H1 (cell line): ENCODE measurements around the gene NTN1. TPM values are rescaled to one million over a fixed set of nuclear protein-coding genes. Genes with fewer than 3 reads are reported as not detected.

Experiments
- CTCF ChIA-PET: fragments of 300-600 bp; sonication (Branson Sonifier 250); formaldehyde crosslinking; loops from one replicate; lab custom pipeline; 2021; ENCODE audit not compliant: partially characterized antibody; lab: Charles Lee
- POLR2A ChIA-PET: fragments of 300-600 bp; sonication (Branson Sonifier 250); formaldehyde crosslinking; loops from one replicate; lab custom pipeline; 2021; ENCODE audit warnings: inconsistent platforms; ENCODE audit not compliant: partially characterized antibody; lab: Charles Lee
- DNase-seq, 2 experiments: peaks; one replicate each; pipeline versions ENCODE4 v3.0.0 to v3.0.0-alpha.2; 2010 to 2022; ENCODE audit warnings: low spot score in 2 of 2, low read depth in 1 of 2, mixed read lengths in 1 of 2
- FAIRE-seq: peaks from 2 replicates; lab custom pipeline; 2011; peaks lifted over from hg19 to GRCh38; lab: Jason Lieb, UNC
- H2AFZ ChIP-seq: 2 replicates; pipeline ENCODE4 v1.8.1; 2012; ENCODE audit warnings: low read length, inconsistent platforms
- H2AK5ac ChIP-seq: 2 replicates; pipeline ENCODE4 v1.6.1; 2013; ENCODE audit warnings: low read depth, low read length
- H2BK120ac ChIP-seq: replicated peaks from 2 replicates; pipeline ENCODE3; 2013; ENCODE audit warnings: low read depth, low read length, inconsistent platforms
- H2BK12ac ChIP-seq: 2 replicates; pipeline ENCODE4 v1.6.1; 2013; ENCODE audit warnings: low read depth, low read length
- H2BK15ac ChIP-seq: 2 replicates; pipeline ENCODE4 v1.6.1; 2013; ENCODE audit warnings: low read length
- H2BK20ac ChIP-seq: 2 replicates; pipeline ENCODE4 v1.6.1; 2013; ENCODE audit warnings: low read length
- H2BK5ac ChIP-seq: 2 replicates; pipeline ENCODE4 v1.6.1; 2013; ENCODE audit warnings: low read depth, low read length
- H3K14ac ChIP-seq: 2 replicates; pipeline ENCODE4 v1.6.1; 2013; ENCODE audit warnings: inconsistent platforms; ENCODE audit not compliant: insufficient read length
- H3K18ac ChIP-seq: 2 replicates; pipeline ENCODE4 v1.6.1; 2013; ENCODE audit warnings: low read length; ENCODE audit errors: extremely low read depth
- H3K23ac ChIP-seq: 2 replicates; pipeline ENCODE4 v1.6.1; 2013; ENCODE audit warnings: inconsistent platforms; ENCODE audit not compliant: insufficient read length
- H3K23me2 ChIP-seq: 2 replicates; pipeline ENCODE4 v1.6.1; 2013; ENCODE audit warnings: low read depth, low read length
- H3K27ac ChIP-seq: 2 replicates; pipeline ENCODE4 v1.6.1; 2011; ENCODE audit warnings: low read depth, low read length, inconsistent platforms
- H3K27me3 ChIP-seq, 4 experiments: replicated peaks in 1 of 4; 1 replicate in 1 of 4; 2 replicates in 3 of 4; pipeline versions ENCODE4 v1.6.1 to v1.8.1; 2011 to 2013; ENCODE audit warnings: low read length in 3 of 4, mild to moderate bottlenecking in 3 of 4, inconsistent platforms in 2 of 4, mixed read lengths in 2 of 4, moderate library complexity in 1 of 4; ENCODE audit not compliant: control insufficient read depth in 3 of 4, insufficient read depth in 3 of 4; ENCODE audit errors: extremely low read depth in 1 of 4
- H3K36me3 ChIP-seq, 4 experiments: 2 replicates each; pipeline versions ENCODE4 v1.6.1 to v1.8.1; 2011 to 2013; ENCODE audit warnings: mild to moderate bottlenecking in 4 of 4, low read length in 3 of 4, moderate library complexity in 2 of 4, control low read depth in 1 of 4, inconsistent platforms in 1 of 4; ENCODE audit not compliant: insufficient read depth in 4 of 4, control insufficient read depth in 2 of 4
- H3K4ac ChIP-seq: replicated peaks from 2 replicates; pipeline ENCODE3; 2013; ENCODE audit warnings: low read length, low read depth, mixed read lengths, inconsistent platforms; ENCODE audit not compliant: insufficient read length
- H3K4me1 ChIP-seq, 4 experiments: replicated peaks in 1 of 4; 1 replicate in 1 of 4; 2 replicates in 3 of 4; pipeline versions ENCODE4 v1.6.1 to v1.8.1; 2011 to 2013; ENCODE audit warnings: low read length in 3 of 4, inconsistent platforms in 2 of 4, mixed read lengths in 1 of 4; ENCODE audit not compliant: insufficient read depth in 4 of 4, control insufficient read depth in 3 of 4
- H3K4me2 ChIP-seq, 2 experiments: 2 replicates each; pipeline versions ENCODE4 v1.6.1 to v1.8.1; 2011 to 2013; ENCODE audit warnings: low read depth in 2 of 2, low read length in 2 of 2, control low read depth in 1 of 2, inconsistent platforms in 1 of 2, mild to moderate bottlenecking in 1 of 2; ENCODE audit not compliant: insufficient read depth in 1 of 2
- H3K4me3 ChIP-seq, 4 experiments: fragments of 200-600, 300-600 bp in 1 of 4; sonication (generic), shearing (Covaris generic), sonication (Bioruptor Twin) in 1 of 4; 2 replicates each; pipeline versions ENCODE4 v1.5.1 to v1.8.1; 2011 to 2016; ENCODE audit warnings: low read length in 4 of 4, low read depth in 3 of 4, control low read depth in 2 of 4, inconsistent platforms in 2 of 4, mild to moderate bottlenecking in 2 of 4, mixed read lengths in 1 of 4, moderate library complexity in 1 of 4; ENCODE audit not compliant: insufficient read depth in 2 of 4; ENCODE audit errors: extremely low read depth in 1 of 4
- H3K56ac ChIP-seq: replicated peaks from 2 replicates; pipeline ENCODE3; 2013; ENCODE audit warnings: low read depth, mild to moderate bottlenecking, mixed read lengths, low read length, inconsistent platforms; ENCODE audit not compliant: insufficient read length
- H3K79me1 ChIP-seq: 2 replicates; pipeline ENCODE4 v1.6.1; 2013; ENCODE audit warnings: low read depth, low read length, control low read depth
- H3K79me2 ChIP-seq, 2 experiments: 2 replicates each; pipeline versions ENCODE4 v1.6.1 to v1.8.1; 2012 to 2013; ENCODE audit warnings: low read length in 2 of 2, mild to moderate bottlenecking in 2 of 2, inconsistent platforms in 1 of 2; ENCODE audit not compliant: insufficient read depth in 2 of 2, control insufficient read depth in 1 of 2
- H3K9ac ChIP-seq, 4 experiments: replicated peaks in 1 of 4; 1 replicate in 1 of 4; 2 replicates in 3 of 4; pipeline versions ENCODE4 v1.6.1 to v1.8.1; 2011 to 2013; ENCODE audit warnings: low read depth in 3 of 4, low read length in 3 of 4, control low read depth in 2 of 4, mild to moderate bottlenecking in 2 of 4, moderate library complexity in 2 of 4, inconsistent platforms in 1 of 4; ENCODE audit errors: extremely low read depth in 1 of 4
- H3K9me3 ChIP-seq, 2 experiments: 2 replicates each; pipeline versions ENCODE4 v1.6.1 to v1.8.1; 2012 to 2013; ENCODE audit warnings: mild to moderate bottlenecking in 2 of 2, moderate library complexity in 2 of 2, control low read depth in 1 of 2, inconsistent platforms in 1 of 2, low read depth in 1 of 2, low read length in 1 of 2, mixed read lengths in 1 of 2; ENCODE audit not compliant: insufficient read depth in 2 of 2
- H4K20me1 ChIP-seq, 2 experiments: replicated peaks in 1 of 2; 2 replicates each; pipeline versions ENCODE3 to v1.8.1; 2011 to 2013; ENCODE audit warnings: inconsistent platforms in 2 of 2, low read length in 2 of 2, mild to moderate bottlenecking in 1 of 2; ENCODE audit not compliant: insufficient read depth in 2 of 2, control insufficient read depth in 1 of 2
- H4K5ac ChIP-seq: 2 replicates; pipeline ENCODE4 v1.6.1; 2013; ENCODE audit warnings: low read length, low read depth, mixed read lengths, inconsistent platforms; ENCODE audit not compliant: insufficient read length
- H4K8ac ChIP-seq: 2 replicates; pipeline ENCODE4 v1.8.0; 2013; ENCODE audit warnings: mild to moderate bottlenecking, moderate library complexity, low read length, inconsistent platforms; ENCODE audit not compliant: insufficient read depth; ENCODE audit errors: extremely low read depth
- H4K91ac ChIP-seq: replicated peaks from 2 replicates; pipeline ENCODE3; 2013; ENCODE audit warnings: low read length, mixed read lengths, inconsistent platforms; ENCODE audit not compliant: insufficient read length
- FOSL1 ChIP-seq: IDR thresholded peaks from 2 replicates; pipeline ENCODE4 v1.6.1; 2011; ENCODE audit warnings: mild to moderate bottlenecking, low read depth, low read length, moderate library complexity; ENCODE audit not compliant: insufficient read depth
- JUN ChIP-seq: IDR thresholded peaks from 2 replicates; pipeline ENCODE4 v1.6.1; 2011; ENCODE audit warnings: low read depth, mild to moderate bottlenecking, improper control_type of control experiment, low read length
- MAX ChIP-seq: IDR thresholded peaks from 2 replicates; pipeline ENCODE4 v1.6.1; 2012; ENCODE audit warnings: inconsistent platforms
- POLR2AphosphoS5 ChIP-seq: IDR thresholded peaks from 2 replicates; pipeline ENCODE4 v1.6.1; 2011; ENCODE audit warnings: low read depth, low read length
- RAD21 ChIP-seq, 2 experiments: IDR thresholded peaks in 1 of 2; conservative IDR thresholded peaks in 1 of 2; 2 replicates each; pipeline ENCODE4 v1.6.1; 2011; ENCODE audit warnings: low read depth in 2 of 2, low read length in 2 of 2, improper control_type of control experiment in 1 of 2, inconsistent platforms in 1 of 2, mild to moderate bottlenecking in 1 of 2, moderate library complexity in 1 of 2
- SIN3A ChIP-seq, 2 experiments: IDR thresholded peaks in 1 of 2; conservative IDR thresholded peaks in 1 of 2; 2 replicates each; pipeline ENCODE4 v1.6.1; 2011 to 2012; ENCODE audit warnings: low read length in 2 of 2, improper control_type of control experiment in 1 of 2, low read depth in 1 of 2, mild to moderate bottlenecking in 1 of 2
- WGBS, 2 experiments: shearing (Covaris generic) in 1 of 2; methylation state at CpG; one replicate each; pipeline versions ENCODE4 v1.1.6 to v1.1.7; 2013 to 2015; ENCODE audit warnings: low lambda C conversion rate in 2 of 2, mixed read lengths in 2 of 2, inconsistent platforms in 1 of 2, low coverage in 1 of 2, missing lambda C conversion rate in 1 of 2; ENCODE audit not compliant: insufficient replicate concordance in 2 of 2, insufficient coverage in 1 of 2, insufficient read length in 1 of 2; ENCODE audit errors: extremely low coverage in 1 of 2, missing lambda C conversion rate in 1 of 2; 5-methylcytosine and 5-hydroxymethylcytosine counted together
- polyA plus RNA-seq, 7 experiments: library from polyadenylated mRNA; depleted of rRNA in 3 of 7; stranded (reverse) in 5 of 7; unstranded in 2 of 7; fragments of >200 nt in 5 of 7; fragments of 200-250 nt in 2 of 7; gene quantifications; 1 replicate in 5 of 7; 2 replicates in 1 of 7; 4 replicates in 1 of 7; pipeline versions ENCODE4 v1.2.1 to v1.2.3, GENCODE V29; 2011 to 2013; ENCODE audit warnings: missing spikeins in 2 of 7, mixed read lengths in 2 of 7
- total RNA-seq: library from RNA; stranded (reverse); fragmentation: NEBNext Ultra II Directional; extraction: Animal tissue kit (Norgen Biotek cat#: 25700); gene quantifications from 2 replicates; pipeline ENCODE4 v1.2.1, GENCODE V29; 2021
- TF ChIP-seq, protein P1 (sequence below): IDR thresholded peaks from 2 replicates; pipeline ENCODE4 v1.6.1; 2011; ENCODE audit warnings: low read length, improper control_type of control experiment

The NTN1 gene
- total and polyA plus RNA-seq, 2 of the 8 experiments (the other 6 are each of a cell fraction or from before 2014, with no cell fraction given): 2.0 to 2.3 TPM

DNA sequence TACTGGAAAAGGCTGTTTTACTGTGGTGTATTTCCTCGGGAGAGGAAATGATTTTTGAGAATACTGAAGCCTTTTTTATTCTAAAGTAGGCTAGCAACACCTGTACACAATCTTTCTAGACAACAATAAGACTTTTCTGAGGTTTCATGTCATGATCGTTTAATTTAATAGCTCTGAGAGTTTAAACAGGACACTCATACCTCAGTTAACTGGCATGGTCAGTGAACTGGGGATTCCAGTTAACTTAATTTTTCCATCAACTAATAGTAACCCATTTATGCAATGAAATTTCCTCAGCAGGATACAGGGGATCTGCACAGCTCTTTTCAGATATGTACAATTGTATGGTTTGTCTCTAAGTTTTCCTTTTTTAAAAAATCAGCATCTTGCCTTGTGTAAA is 262.6 kb downstream of the NTN1 start:
- Histone ChIP-seq H3K4me1 (peaks cover 2 to 12% (median 6%) of the 10 kb centered on the region in 4 experiments; a peak in 5 of 7 replicates), H3K14ac (no peak overlapping the region), H3K36me3 (no peaks in the 10 kb centered on the region), H2BK120ac (no peak overlapping the region), H4K20me1 (no peaks in the 10 kb centered on the region), H2BK20ac (no peak overlapping the region), H3K79me1 (no peaks in the 10 kb centered on the region), H3K4ac (no peak overlapping the region), H4K91ac (no peak overlapping the region), H2AFZ (no peak overlapping the region), H3K56ac (no peak overlapping the region), H2BK12ac (no peak overlapping the region), H3K18ac (no peak overlapping the region), H2BK5ac (no peak overlapping the region), H4K5ac (no peak overlapping the region), H3K79me2 (no peaks in the 10 kb centered on the region), H4K8ac (no peak overlapping the region), H3K27ac (no peak overlapping the region), H2BK15ac (no peak overlapping the region), H3K4me2 (no peak overlapping the region), H3K4me3 (no peak overlapping the region), H3K9ac (no peak overlapping the region), H2AK5ac (no peak overlapping the region), H3K27me3 (no peaks in the 10 kb centered on the region)
- DNase-seq (no peak), FAIRE-seq (no peak)
- POLR2A ChIA-PET: interaction anchor here (0.6 kb wide), 1 partner anchor 146 kb away, joined by 3 read pairs; no protein-coding TSS in a partner anchor
- TF ChIP-seq MAX: no peak
- no peak for TF ChIP-seq POLR2AphosphoS5
- TF ChIP-seq JUN: no peak
- TF ChIP-seq FOSL1: no peak
- TF ChIP-seq SIN3A (conservative IDR thresholded peaks at IDR 0.05 in 1 of 2, IDR thresholded peaks at IDR 0.05 in 1 of 2; ENCODE audit: low read depth in 1 of 2, low read length in 2 of 2): no peak
- TF ChIP-seq, protein P1, sequence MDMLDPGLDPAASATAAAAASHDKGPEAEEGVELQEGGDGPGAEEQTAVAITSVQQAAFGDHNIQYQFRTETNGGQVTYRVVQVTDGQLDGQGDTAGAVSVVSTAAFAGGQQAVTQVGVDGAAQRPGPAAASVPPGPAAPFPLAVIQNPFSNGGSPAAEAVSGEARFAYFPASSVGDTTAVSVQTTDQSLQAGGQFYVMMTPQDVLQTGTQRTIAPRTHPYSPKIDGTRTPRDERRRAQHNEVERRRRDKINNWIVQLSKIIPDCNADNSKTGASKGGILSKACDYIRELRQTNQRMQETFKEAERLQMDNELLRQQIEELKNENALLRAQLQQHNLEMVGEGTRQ: no peak
- no peak for TF ChIP-seq RAD21 (IDR thresholded peaks at IDR 0.05 in 1 of 2, conservative IDR thresholded peaks at IDR 0.05 in 1 of 2; ENCODE audit: low read depth in 2 of 2, low read length in 2 of 2)
- TF ChIP-seq, all 59 proteins: peak for 0
- Histone ChIP-seq H3K9me3 (no peaks in the 10 kb centered on the region), H3K23ac (no peak overlapping the region), H3K23me2 (no peaks in the 10 kb centered on the region; the same call in 1 of the 2 replicates)
- WGBS, 2 experiments: 85% methylated on average over 2 of the region's 2 CpGs; no CpG with 5 or more reads in 1 of the 2 experiments
- CTCF ChIA-PET: interaction anchor here (0.6 to 3.1 kb wide), 3 partner anchors 8 to 42 kb away, joined by 4 to 18 read pairs (median 5); no protein-coding TSS in a partner anchor
